ENCODE data around the gene TFDP2. TPM values are rescaled to one million over a fixed set of nuclear protein-coding genes. Genes with fewer than 3 reads are reported as not detected.

The TFDP2 gene
- total RNA-seq, 1 experiment from 2014 or later, result 76.0 TPM

GRCh38 chr3:141972399-141972798, 176.9 kb downstream of the TFDP2 start:
- Histone ChIP-seq H4K20me1 (ENCODE audit: control insufficient read depth, insufficient read depth, insufficient read length) (no peaks in the 10 kb centered on the region), H4K91ac (ENCODE audit: insufficient read length, low read depth, low read length) (no peak overlapping the region), H2AFZ (ENCODE audit: low read length) (no peak overlapping the region), H4K8ac (replicated peaks; ENCODE audit: insufficient read length, low read depth, low read length) (no peak overlapping the region), H2BK120ac (ENCODE audit: low read depth, low read length, poor library complexity, severe bottlenecking) (no peak overlapping the region), H2BK20ac (ENCODE audit: low read depth, low read length, poor library complexity, severe bottlenecking) (no peak overlapping the region), H3T11ph (ENCODE audit: low read length) (no peak overlapping the region), H2BK5ac (ENCODE audit: insufficient read length, low read length) (no peak overlapping the region), H3K14ac (ENCODE audit: insufficient read depth, low read length) (no peak overlapping the region), H3K18ac (ENCODE audit: insufficient read length, low read depth, low read length) (no peak overlapping the region), H3K9me3 (ENCODE audit: control insufficient read depth, low read depth, low read length) (no peaks in the 10 kb centered on the region), H3K4me1 (ENCODE audit: insufficient read depth, low read length) (no peaks in the 10 kb centered on the region), H3K9ac (ENCODE audit: extremely low read depth, insufficient read length, low read length) (no peak overlapping the region), H3K56ac (ENCODE audit: insufficient read length, low read depth, low read length) (no peak overlapping the region), H3K23me2 (ENCODE audit: insufficient read length, low read depth, low read length, poor library complexity, severe bottlenecking) (no peaks in the 10 kb centered on the region), H2BK15ac (ENCODE audit: low read depth, low read length) (no peak overlapping the region), H3K79me1 (ENCODE audit: insufficient read depth, low read depth, low read length, poor library complexity, severe bottlenecking) (no peaks in the 10 kb centered on the region), H3K4me2 (ENCODE audit: insufficient read depth, insufficient read length, low read length) (no peak overlapping the region), H3K4ac (ENCODE audit: low read depth, low read length) (no peak overlapping the region), H3K27me3 (ENCODE audit: insufficient read depth, low read length) (no peaks in the 10 kb centered on the region), H4K5ac (ENCODE audit: insufficient read length, low read depth, low read length) (no peak overlapping the region), H2BK12ac (ENCODE audit: insufficient read length, low read depth, low read length) (no peak overlapping the region), H3K23ac (ENCODE audit: insufficient read length, low read depth, low read length) (no peak overlapping the region), H3K27ac (ENCODE audit: insufficient read length, low read depth, low read length) (no peak overlapping the region), H2AK5ac (ENCODE audit: insufficient read length, low read length) (no peak overlapping the region), H3K79me2 (ENCODE audit: insufficient read depth, low read length) (no peaks in the 10 kb centered on the region)
- Mint-ChIP-seq H3K27me3 (ENCODE audit: low read depth) (no peaks in the 10 kb centered on the region), H3K4me3 (no peak overlapping the region), H3K9me3 (no peaks in the 10 kb centered on the region), H3K27ac (peak overlapping the region in 1 of 3 experiments; percentile 51; a peak in 2 of 7 replicates), H3K4me1 (no peaks in the 10 kb centered on the region), H3K36me3 (ENCODE audit: insufficient read depth in 1 of 3, low read depth in 3 of 3) (peaks cover 36 to 60% (median 59%) of the 10 kb centered on the region in 3 experiments; a peak in 6 of 7 replicates)
- no peak for TF ChIP-seq CTCF (conservative IDR thresholded peaks at IDR 0.05)
- no CpG with 5 or more reads among the region's 2 CpGs for WGBS (ENCODE audit: extremely low coverage, insufficient read length, low lambda C conversion rate)
- no peak for DNase-seq
